HG03045 (cell line): ENCODE data around the gene GKAP1.
"Not testable (repeated sequence)": the region's sequence is repeated elsewhere in the genome, so short reads cannot be mapped to it uniquely, and the experiment has no call there.

Source experiments
- ATAC-seq: cut with Tn5 transposase; IDR thresholded peaks from one replicate; pipeline ENCODE4 v1.9.1; 2021; ENCODE audit warnings: mild to moderate bottlenecking, moderate library complexity; ENCODE audit not compliant: unreplicated experiment

GKAP1 gene

GRCh38 chr9:83733739-83734138 is 83.8 kb downstream of the GKAP1 start:
- no peak for ATAC-seq

- not testable (repeated sequence) for ATAC-seq
Measured at GRCh38 chr9:83728591-83729368, 88.8 kb downstream of the GKAP1 start.

GRCh38 chr9:83724436-83724835 is 93.1 kb downstream of the GKAP1 start:
- ATAC-seq, result no peak

- no peak for ATAC-seq
Measured at GRCh38 chr9:83722726-83723495, 94.7 kb downstream of the GKAP1 start.

GRCh38 chr9:83721509-83721908 is 96.1 kb downstream of the GKAP1 start:
- ATAC-seq, result no peak

GRCh38 chr9:83715794-83716193 is 101.8 kb downstream of the GKAP1 start:
- no peak for ATAC-seq

GRCh38 chr9:83715221-83715620 is 102.3 kb downstream of the GKAP1 start:
- ATAC-seq, result no peak

GRCh38 chr9:83714329-83714728 is 103.2 kb downstream of the GKAP1 start:
- ATAC-seq, result no peak

GRCh38 chr9:83708515-83709158 is 108.9 kb downstream of the GKAP1 start:
- peak; percentile 51 for ATAC-seq

- peak; percentile 80 for ATAC-seq
Measured at GRCh38 chr9:83707768-83708514, 109.6 kb downstream of the GKAP1 start, which contains the start of gene UBQLN1. Gene UBQLN1 (minus strand): TSS chr9:83707958. CDS start chr9:83707679, 279 bp downstream.

GRCh38 chr9:83707518-83707767 is 110.1 kb downstream of the GKAP1 start:
- peak; percentile 54 for ATAC-seq

- peak; percentile 15 for ATAC-seq
Measured at GRCh38 chr9:83706676-83707517, 110.7 kb downstream of the GKAP1 start.

- not testable (repeated sequence) for ATAC-seq
Measured at GRCh38 chr9:83705219-83705651, 112.3 kb downstream of the GKAP1 start.

- no peak for ATAC-seq
Measured at GRCh38 chr9:83701769-83702168, 115.8 kb downstream of the GKAP1 start.

GRCh38 chr9:83701286-83701685 is 116.3 kb downstream of the GKAP1 start:
- ATAC-seq, result no peak

- peak; percentile 52 for ATAC-seq
Measured at GRCh38 chr9:83699615-83700014, 118.0 kb downstream of the GKAP1 start.

GRCh38 chr9:83698976-83699585 is 118.5 kb downstream of the GKAP1 start:
- peak; percentile 26 for ATAC-seq

- ATAC-seq, result no peak
Measured at GRCh38 chr9:83691492-83691891, 126.1 kb downstream of the GKAP1 start.
